HG03520 (cell line): Measurements from ENCODE around the gene GPR139.

ENCODE experiments used
- ATAC-seq: cut with Tn5 transposase; IDR thresholded peaks from one replicate; pipeline ENCODE4 v1.9.1; 2021; ENCODE audit warnings: mild to moderate bottlenecking, moderate library complexity; ENCODE audit not compliant: unreplicated experiment

The GPR139 gene

GRCh38 chr16:19991614-19992013, 82.1 kb downstream of the GPR139 start:
- no peak for ATAC-seq

- no peak for ATAC-seq
These were observed 89.6 kb downstream of the GPR139 start for GRCh38 chr16:19984135-19984534.
